ENCODE data around the gene KLHL10.
A peak's percentile ranks its signal among the peaks of the same experiment; 100 is the strongest.

Gene KLHL10

GRCh38 chr17:41837761-41838538, at the start of gene KLHL10:
Gene KLHL10, plus strand, starts transcription at chr17:41837825. Its CDS starts 108 bp downstream, at chr17:41837933.
- DNase-seq: no peak

- peak; percentile 39 for DNase-seq
Measured at GRCh38 chr17:41792845-41793783, 44.5 kb upstream of the KLHL10 start.

GRCh38 chr17:41793784-41794539, 43.7 kb upstream of the KLHL10 start:
- DNase-seq: peak; percentile 48

- no peak for DNase-seq
Measured at GRCh38 chr17:41794540-41794975, 43.1 kb upstream of the KLHL10 start.

- DNase-seq: no peak
Measured at GRCh38 chr17:41796121-41796895, 41.3 kb upstream of the KLHL10 start.

DNA sequence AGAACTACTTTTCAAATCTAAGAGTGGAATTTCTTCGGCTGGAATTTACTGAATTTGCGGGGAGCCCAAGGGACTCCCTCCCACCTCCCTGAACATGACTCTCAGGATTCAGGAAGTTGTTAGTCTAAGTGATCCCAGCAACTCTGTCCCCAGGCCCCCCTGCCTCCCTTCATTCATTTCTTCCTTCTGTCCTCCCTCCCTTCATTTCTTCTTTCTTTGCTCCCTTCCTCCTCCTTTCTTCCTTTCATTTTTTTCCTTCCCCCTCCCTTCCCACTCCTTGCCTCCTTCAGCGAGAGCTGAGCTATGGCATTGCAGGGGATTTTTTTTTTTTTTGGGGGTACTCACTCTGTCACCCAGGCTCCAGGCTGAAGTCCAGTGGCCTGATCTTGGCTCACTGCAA, 40.2 kb upstream of the KLHL10 start:
- DNase-seq: no peak

GRCh38 chr17:41799366-41799765, 38.3 kb upstream of the KLHL10 start:
- no peak for DNase-seq

GRCh38 chr17:41800601-41801373, 36.8 kb upstream of the KLHL10 start:
- DNase-seq: peak; percentile 65

DNA sequence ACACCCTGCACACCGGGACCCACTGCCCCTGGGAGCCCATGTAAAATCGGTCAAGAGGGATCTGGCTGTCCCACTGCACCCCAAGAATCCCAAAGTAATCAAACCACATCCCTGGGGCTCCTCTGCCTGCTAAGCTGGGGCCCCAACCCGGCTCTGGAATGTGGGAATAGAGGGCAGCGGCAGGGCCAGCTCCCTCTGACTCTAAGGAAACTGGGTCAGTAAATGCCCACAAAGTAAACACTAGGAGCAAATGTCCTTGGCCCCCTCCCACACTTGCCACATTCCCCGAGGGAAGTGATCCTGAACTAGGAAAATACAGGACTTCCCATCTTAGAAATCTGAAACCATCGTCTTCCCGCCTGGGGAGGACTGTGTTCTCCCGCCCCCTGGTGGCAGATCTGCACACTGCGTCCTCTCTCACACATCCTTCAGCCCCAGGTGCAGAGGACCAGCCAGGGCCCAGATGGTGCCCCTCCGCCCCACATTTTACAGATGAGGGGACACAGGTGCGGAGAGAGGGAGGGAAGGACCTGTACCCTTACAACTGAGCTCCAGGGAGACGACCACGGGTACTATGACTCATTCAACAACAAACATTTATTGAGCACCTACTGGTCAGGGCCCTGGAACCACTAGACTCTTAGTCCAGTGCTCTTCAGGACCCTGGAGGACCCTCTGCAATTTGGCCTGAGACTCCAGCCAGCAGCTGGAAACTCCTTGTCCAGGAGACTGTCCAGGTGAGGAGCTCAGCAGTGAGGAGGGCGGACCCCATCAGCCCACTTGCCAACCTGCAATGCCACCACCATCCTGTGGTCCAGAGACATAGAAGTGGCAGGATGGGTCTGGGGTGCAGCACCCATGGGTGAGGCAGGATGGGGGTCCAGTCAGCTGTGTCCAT, 36.0 kb upstream of the KLHL10 start:
- DNase-seq: peak; percentile 69

- DNase-seq: no peak
Measured at GRCh38 chr17:41803049-41804020, 34.3 kb upstream of the KLHL10 start.

- DNase-seq: no peak
Measured at GRCh38 chr17:41806685-41807445, 30.8 kb upstream of the KLHL10 start.

DNA sequence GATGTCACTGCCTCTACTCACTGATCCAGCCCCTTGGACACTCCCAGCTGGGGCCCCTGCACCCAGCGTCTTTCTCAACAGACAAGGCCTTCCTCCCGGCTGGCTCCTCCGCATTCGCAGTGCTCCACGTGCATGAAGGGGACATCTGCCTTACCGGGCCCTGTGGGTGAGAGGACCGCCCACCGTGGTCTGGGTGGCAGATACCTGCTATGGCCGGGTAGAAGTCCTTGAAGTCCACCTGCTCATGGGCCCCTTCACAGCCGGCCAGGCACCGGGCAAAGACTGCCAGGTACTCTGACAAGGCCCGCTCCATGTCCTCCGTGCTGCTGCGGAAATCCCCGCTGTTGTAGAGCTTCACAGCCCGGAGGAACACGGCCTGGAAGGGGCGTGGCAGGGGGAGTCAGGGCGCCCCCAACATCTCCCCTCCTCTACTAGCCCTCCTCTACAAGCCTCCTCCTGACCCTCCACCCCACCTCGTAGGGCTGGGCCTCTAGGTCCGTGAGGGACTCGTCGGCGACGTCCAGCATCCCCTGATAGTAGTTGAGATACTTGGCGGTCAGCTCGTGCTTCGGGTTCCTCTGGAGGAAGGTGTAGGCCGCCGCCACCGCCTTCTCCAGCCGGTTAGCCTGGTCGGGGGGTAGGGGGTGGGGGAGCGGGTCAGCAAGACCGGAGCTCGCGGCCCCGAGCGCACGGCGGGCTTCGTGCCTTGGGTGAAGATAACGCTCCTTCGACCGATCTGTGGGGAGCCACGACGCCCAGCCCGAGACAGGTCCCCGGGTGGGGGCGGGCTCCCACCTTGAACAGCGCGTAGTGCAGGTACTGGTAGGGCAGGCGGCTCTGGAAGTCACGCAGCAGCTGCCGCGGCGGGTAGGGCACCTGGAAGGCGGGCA, 26.7 kb upstream of the KLHL10 start:
- no peak for DNase-seq

GRCh38 chr17:41811549-41812380, 25.9 kb upstream of the KLHL10 start, which contains the start of gene P3H4:
Gene P3H4, minus strand, starts transcription at chr17:41811949. Its CDS starts 34 bp downstream, at chr17:41811915.
- peak; percentile 75 for DNase-seq

- DNase-seq: peak; percentile 93
Measured at GRCh38 chr17:41812381-41813151, 25.1 kb upstream of the KLHL10 start, which contains the start of gene FKBP10. Gene FKBP10, plus strand, starts transcription at chr17:41813004. Its CDS starts 31 bp downstream, at chr17:41813035.

DNA sequence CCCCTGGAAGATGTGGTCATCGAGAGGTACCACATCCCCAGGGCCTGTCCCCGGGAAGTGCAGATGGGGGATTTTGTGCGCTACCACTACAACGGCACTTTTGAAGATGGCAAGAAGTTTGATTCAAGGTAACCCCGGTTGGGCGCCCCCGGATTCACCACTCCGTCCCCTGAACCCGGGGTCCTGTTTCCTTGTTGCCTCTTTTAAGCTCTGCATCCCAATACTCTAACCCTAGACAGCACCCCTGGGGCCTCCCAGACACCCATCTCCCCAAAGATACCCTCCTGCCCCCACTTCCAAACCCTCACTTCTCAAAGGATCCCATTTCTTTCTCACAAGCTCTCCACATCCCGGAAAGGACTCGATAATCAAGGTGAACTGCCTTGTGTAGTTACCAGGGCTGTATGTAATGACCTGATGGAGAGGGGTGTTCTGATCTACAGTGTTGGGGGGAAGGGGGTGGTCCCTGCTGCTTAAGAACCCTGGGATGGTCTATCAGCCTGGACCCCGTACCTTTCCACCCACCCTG, 24.4 kb upstream of the KLHL10 start:
- no peak for DNase-seq
